Pancreas (tissue), 10 donors: ENCODE data around the gene UBXN11. TPM values are rescaled to one million over a fixed set of nuclear protein-coding genes. Genes with fewer than 3 reads are reported as not detected.

Experiments used
- ATAC-seq, 4 donors: fragments of 200-7000 bp; cut with Tn5 transposase; one replicate each; pipeline versions ENCODE4 v1.8.0 to v1.9.1; 2020; ENCODE audit warnings: mild to moderate bottlenecking in 4 of 4, moderate library complexity in 4 of 4
- DNase-seq, 6 donors: peaks; one replicate each; pipeline ENCODE4 v3.0.0-alpha.2; 2020
- FAIRE-seq: peaks from 2 replicates; lab custom pipeline; 2012; peaks lifted over from hg19 to GRCh38; lab: Jason Lieb, UNC
- H3K27ac ChIP-seq, 4 donors: fragments of 200-600 bp; sonication (generic); 1 replicate in 3 of 4; 2 replicates in 1 of 4; pipeline versions ENCODE4 v1.5.0 to v1.8.0; 2020
- H3K27me3 ChIP-seq, 4 donors: fragments of 200-600 bp; one replicate each; pipeline ENCODE4 v1.8.0; 2021
- H3K36me3 ChIP-seq, 3 donors: fragments of 200-600 bp; sonication (generic) in 1 of 3; one replicate each; pipeline versions ENCODE4 v1.5.0 to v1.8.0; 2020 to 2021
- H3K4me1 ChIP-seq, 3 donors: fragments of 200-600 bp; one replicate each; pipeline ENCODE4 v1.8.0; 2021
- H3K4me3 ChIP-seq, 4 donors: fragments of 200-600 bp; sonication (generic) in 2 of 4; one replicate each; pipeline versions ENCODE4 v1.5.0 to v1.8.0; 2020 to 2021
- H3K9me3 ChIP-seq, 4 donors: fragments of 200-600 bp; one replicate each; pipeline ENCODE4 v1.8.0; 2021
- WGBS, 2 donors: extraction: QIAGEN DNeasy Blood & Tissue Kit; methylation state at CpG; one replicate each; pipeline ENCODE4 v1.1.7; 2013; 5-methylcytosine and 5-hydroxymethylcytosine counted together
- intact Hi-C, 3 donors: fragments of 100-400 bp; cut with DNase I; formaldehyde crosslinking; loops; one replicate each; pipeline versions ENCODE4 v1.11.1 to v1.14.2; 2022
- polyA plus RNA-seq, 2 donors: library from polyadenylated mRNA; stranded (reverse); fragments of 200-250 nt; gene quantifications; one replicate each; pipeline ENCODE4 v1.2.3, GENCODE V29; 2013
- total RNA-seq, 6 donors: library from RNA; stranded (reverse); fragmentation: NEBNext Ultra II Directional in 4 of 6; extraction: Animal tissue kit (Norgen Biotek cat#: 25700) in 4 of 6; gene quantifications; one replicate each; pipeline versions ENCODE4 v1.2.1 to v1.2.4, GENCODE V29; 2021 to 2023
- TF ChIP-seq, protein P1 (sequence below), 4 donors: fragments of 200-600 bp; sonication (generic) in 3 of 4; IDR thresholded peaks; one replicate each; pipeline versions ENCODE4 v1.5.0 to v1.8.0; 2021; ENCODE audit warnings: antibody characterized with exemption in 4 of 4
- donor health status: healthy with polysubstance abuse.
- donor health status: DM: no; HTN: no; CAD: no; lungs with moderate emphysema.
- donor health status: DM: no; HTN: no; CAD: no.
- donor health status: control.
- donor health status: control.
- donor health status: Bipolar disorder and iron deficiency.
- donor health status: DM: yes; HTN: yes; CAD: no.
- donor health status: DM: no; HTN: no; CAD: no.
- donor health status: DM: no; HTN: no; CAD: no.
- donor health status: DM: yes; HTN: yes; CAD: no.

UBXN11 gene
- total and polyA plus RNA-seq, 8 donors = 8.7 to 61.6 (median 13.9) TPM

- no peaks in the 10 kb centered on the region for H3K4me1 ChIP-seq
- no peaks in the 10 kb centered on the region for H3K9me3 ChIP-seq
- no peaks in the 10 kb centered on the region for H3K36me3 ChIP-seq
- no peak overlapping the region for H3K4me3 ChIP-seq
- no peaks in the 10 kb centered on the region for H3K27me3 ChIP-seq
- TF ChIP-seq, protein P1, sequence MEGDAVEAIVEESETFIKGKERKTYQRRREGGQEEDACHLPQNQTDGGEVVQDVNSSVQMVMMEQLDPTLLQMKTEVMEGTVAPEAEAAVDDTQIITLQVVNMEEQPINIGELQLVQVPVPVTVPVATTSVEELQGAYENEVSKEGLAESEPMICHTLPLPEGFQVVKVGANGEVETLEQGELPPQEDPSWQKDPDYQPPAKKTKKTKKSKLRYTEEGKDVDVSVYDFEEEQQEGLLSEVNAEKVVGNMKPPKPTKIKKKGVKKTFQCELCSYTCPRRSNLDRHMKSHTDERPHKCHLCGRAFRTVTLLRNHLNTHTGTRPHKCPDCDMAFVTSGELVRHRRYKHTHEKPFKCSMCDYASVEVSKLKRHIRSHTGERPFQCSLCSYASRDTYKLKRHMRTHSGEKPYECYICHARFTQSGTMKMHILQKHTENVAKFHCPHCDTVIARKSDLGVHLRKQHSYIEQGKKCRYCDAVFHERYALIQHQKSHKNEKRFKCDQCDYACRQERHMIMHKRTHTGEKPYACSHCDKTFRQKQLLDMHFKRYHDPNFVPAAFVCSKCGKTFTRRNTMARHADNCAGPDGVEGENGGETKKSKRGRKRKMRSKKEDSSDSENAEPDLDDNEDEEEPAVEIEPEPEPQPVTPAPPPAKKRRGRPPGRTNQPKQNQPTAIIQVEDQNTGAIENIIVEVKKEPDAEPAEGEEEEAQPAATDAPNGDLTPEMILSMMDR (IDR thresholded peaks at IDR 0.05) = no peak
- WGBS, 2 donors = 63 to 71% methylated on average over 4 of the region's 4 CpGs
- H3K27ac ChIP-seq = no peak overlapping the region
- FAIRE-seq (no peak), DNase-seq (no peak), ATAC-seq (no peak)
- intact Hi-C loops = no loop called here
Observed at GRCh38 chr1:26353210-26353859, 46.9 kb upstream of the UBXN11 start.

DNA sequence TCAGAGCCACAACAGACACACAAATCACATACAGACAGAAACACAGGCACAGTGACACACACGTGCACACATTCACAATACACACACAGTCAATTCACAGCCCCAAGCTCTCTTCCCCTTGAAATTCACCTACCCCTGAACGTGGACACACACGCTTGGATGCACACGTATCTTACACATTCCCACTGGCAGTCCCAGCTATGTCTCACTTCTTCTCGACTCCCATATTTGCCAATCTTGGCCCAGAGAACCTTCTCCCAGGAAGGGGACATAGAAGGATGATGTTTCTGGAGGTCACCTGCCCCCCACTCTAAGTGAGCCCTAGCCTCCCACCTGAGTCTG is 45.9 kb upstream of the UBXN11 start:
- no peak for ATAC-seq
- intact Hi-C loops = no loop called here

DNA sequence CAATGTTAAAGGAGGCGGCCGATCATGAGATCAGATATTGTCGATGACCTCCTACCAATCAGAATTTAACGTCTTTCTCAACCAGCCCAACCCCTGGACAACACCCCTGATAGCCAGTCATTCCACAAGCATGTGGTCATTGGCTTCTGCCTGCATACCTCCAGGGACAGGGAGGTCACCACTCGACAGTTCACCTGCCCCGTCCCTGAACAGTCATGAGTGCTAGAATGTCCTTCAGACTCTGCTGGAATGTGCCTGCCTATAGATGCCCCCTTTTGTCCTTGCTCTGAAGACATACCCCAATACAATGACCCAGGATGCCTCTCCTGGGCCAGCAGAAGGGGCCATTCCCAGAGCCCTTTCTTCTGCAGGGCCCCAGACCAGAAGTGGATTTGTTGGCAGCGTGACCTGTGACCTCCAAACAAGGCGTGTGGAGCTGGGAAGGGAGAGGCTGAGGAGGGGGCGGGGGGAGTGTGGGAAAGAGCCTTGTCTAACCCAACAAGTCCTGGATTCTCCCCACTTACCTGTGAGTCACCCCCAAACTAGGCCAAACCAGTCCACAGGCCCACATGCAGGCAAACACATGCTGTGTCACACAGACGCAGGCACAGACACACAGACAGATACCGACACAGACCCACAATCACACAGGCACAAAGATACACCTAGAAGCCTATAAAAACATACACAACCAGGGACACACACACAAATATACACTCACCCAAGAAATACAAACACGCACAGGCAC is 45.3 kb upstream of the UBXN11 start:
- H3K4me1 ChIP-seq = no peaks in the 10 kb centered on the region
- TF ChIP-seq, protein P1 (IDR thresholded peaks at IDR 0.05) = no peak
- 81 to 84% methylated on average over 12 of the region's 12 CpGs for WGBS, 2 donors
- H3K36me3 ChIP-seq = no peaks in the 10 kb centered on the region
- H3K4me3 ChIP-seq = no peak overlapping the region
- no peaks in the 10 kb centered on the region for H3K9me3 ChIP-seq
- H3K27ac ChIP-seq = no peak overlapping the region
- no peak for DNase-seq
- intact Hi-C loops = no loop called here
- no peak for FAIRE-seq
- H3K27me3 ChIP-seq = no peaks in the 10 kb centered on the region
- peak in 2 of 4 donors; percentile 19 for ATAC-seq

More for the DNA sequence above, 45.9 kb upstream of the UBXN11 start:
- Histone ChIP-seq H3K27ac (no peak overlapping the region), H3K4me1 (no peaks in the 10 kb centered on the region), H3K4me3 (no peak overlapping the region), H3K36me3 (no peaks in the 10 kb centered on the region), H3K27me3 (no peaks in the 10 kb centered on the region), H3K9me3 (no peaks in the 10 kb centered on the region)
- TF ChIP-seq, protein P1 (IDR thresholded peaks at IDR 0.05) = no peak
- DNase-seq (no peak), FAIRE-seq (no peak)
- WGBS, 2 donors = 71 to 82% methylated on average over 5 of the region's 5 CpGs

GRCh38 chr1:26350701-26351589 is 44.5 kb upstream of the UBXN11 start:
- Histone ChIP-seq H3K4me3 (no peak overlapping the region), H3K27ac (no peak overlapping the region), H3K27me3 (no peaks in the 10 kb centered on the region), H3K36me3 (no peaks in the 10 kb centered on the region), H3K4me1 (no peaks in the 10 kb centered on the region), H3K9me3 (no peaks in the 10 kb centered on the region)
- ATAC-seq (no peak), DNase-seq (no peak), FAIRE-seq (no peak)
- intact Hi-C loops = no loop called here
- 78 to 79% methylated on average over 9 of the region's 9 CpGs for WGBS, 2 donors
- TF ChIP-seq, protein P1 (IDR thresholded peaks at IDR 0.05) = no peak
